Mammary epithelial cell (primary cell): ENCODE measurements around the gene MAJIN.

Experiments
- CTCF ChIP-seq, 2 donors: IDR thresholded peaks in 1 of 2; conservative IDR thresholded peaks in 1 of 2; 2 replicates each; pipeline ENCODE4 v1.5.1; 2011 to 2012; ENCODE audit warnings: inconsistent platforms in 2 of 2, low read length in 2 of 2, mild to moderate bottlenecking in 2 of 2, control low read depth in 1 of 2, low read depth in 1 of 2; ENCODE audit not compliant: insufficient read depth in 1 of 2; ENCODE audit errors: extremely low read depth in 1 of 2
- EZH2 ChIP-seq: IDR thresholded peaks from 2 replicates; pipeline ENCODE4 v1.6.1; 2012; ENCODE audit warnings: low read length, inconsistent platforms, borderline replicate concordance

- TF ChIP-seq CTCF (conservative IDR thresholded peaks at IDR 0.05 in 1 of 2, IDR thresholded peaks at IDR 0.05 in 1 of 2; ENCODE audit: extremely low read depth in 1 of 2, insufficient read depth in 1 of 2, low read depth in 1 of 2, low read length in 2 of 2) (no peak), EZH2 (no peak)
Observed at GRCh38 chr11:64987998-64988854, 16.3 kb upstream of the MAJIN start.
